ENCODE measurements around the gene IARS1. TPM values are rescaled to one million over a fixed set of nuclear protein-coding genes. Genes with fewer than 3 reads are reported as not detected.

The IARS1 gene
- total and polyA plus RNA-seq, 2 of the 13 experiments (the other 11 are each of a cell fraction or from before 2014, with no cell fraction given): 55.9 to 185 TPM

DNA sequence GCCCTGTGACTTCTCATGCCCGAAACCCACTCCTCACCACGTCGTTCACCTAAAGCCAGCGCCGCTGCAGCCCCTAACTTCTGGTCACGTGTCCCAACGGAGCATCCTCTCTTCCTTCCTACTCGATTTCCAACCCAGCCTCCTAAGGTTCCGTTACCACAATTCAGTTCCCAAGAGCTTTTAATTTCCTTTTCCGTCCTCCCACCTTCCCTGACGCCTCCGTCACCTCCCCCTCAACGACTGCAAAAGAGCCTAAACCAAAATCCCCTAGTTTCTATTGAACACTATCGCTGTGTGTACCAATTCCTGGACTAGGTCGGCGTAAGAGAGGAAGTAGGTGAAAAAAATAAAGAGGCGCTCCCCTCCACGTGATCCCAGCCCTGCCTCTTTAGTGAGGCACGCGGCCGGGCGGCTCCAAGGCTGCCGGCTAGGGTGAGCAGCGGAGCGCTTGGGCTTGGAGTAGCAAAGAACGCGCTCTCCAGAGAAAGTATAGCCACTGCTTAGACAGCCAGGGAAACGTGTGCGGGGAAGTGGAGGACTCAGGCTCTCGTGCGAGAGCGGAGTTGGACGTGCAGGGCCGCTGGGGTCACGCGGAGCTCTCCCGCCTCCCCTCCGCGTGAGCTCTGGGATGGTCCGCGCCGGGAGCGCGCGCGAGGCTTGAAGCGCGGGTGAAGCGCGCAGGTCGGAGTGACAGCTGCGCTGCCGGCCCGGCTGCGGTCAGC is 31.9 kb upstream of the IARS1 start, which contains the start of the genes CENPP and NOL8 (continued):
- TF ChIP-seq RERE (CRISPR knock-in tag; IDR thresholded peaks at IDR 0.05; ENCODE audit: low read depth): no peak
- TF ChIP-seq, protein P1, sequence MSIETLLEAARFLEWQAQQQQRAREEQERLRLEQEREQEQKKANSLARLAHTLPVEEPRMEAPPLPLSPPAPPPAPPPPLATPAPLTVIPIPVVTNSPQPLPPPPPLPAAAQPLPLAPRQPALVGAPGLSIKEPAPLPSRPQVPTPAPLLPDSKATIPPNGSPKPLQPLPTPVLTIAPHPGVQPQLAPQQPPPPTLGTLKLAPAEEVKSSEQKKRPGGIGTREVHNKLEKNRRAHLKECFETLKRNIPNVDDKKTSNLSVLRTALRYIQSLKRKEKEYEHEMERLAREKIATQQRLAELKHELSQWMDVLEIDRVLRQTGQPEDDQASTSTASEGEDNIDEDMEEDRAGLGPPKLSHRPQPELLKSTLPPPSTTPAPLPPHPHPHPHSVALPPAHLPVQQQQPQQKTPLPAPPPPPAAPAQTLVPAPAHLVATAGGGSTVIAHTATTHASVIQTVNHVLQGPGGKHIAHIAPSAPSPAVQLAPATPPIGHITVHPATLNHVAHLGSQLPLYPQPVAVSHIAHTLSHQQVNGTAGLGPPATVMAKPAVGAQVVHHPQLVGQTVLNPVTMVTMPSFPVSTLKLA (IDR thresholded peaks at IDR 0.05): peak; percentile 95
- peak; percentile 77; the same call in 1 of the 2 replicates for TF ChIP-seq MEIS1 (CRISPR knock-in tag; IDR thresholded peaks at IDR 0.05; ENCODE audit: borderline replicate concordance)
- peak; percentile 67; the same call in 1 of the 2 replicates for TF ChIP-seq CAMTA2 (CRISPR knock-in tag; IDR thresholded peaks at IDR 0.05; ENCODE audit: borderline replicate concordance)
- peak; percentile 38; the same call in 1 of the 2 replicates for TF ChIP-seq NFYB (CRISPR knock-in tag; IDR thresholded peaks at IDR 0.05)
- TF ChIP-seq MTA1 (CRISPR knock-in tag; IDR thresholded peaks at IDR 0.05; ENCODE audit: borderline replicate concordance): peak; percentile 43; the same call in 1 of the 2 replicates
- peak; percentile 90; the same call in 1 of the 2 replicates for TF ChIP-seq ZFP36L1 (CRISPR knock-in tag; IDR thresholded peaks at IDR 0.05)
- TF ChIP-seq NFE2L2 (IDR thresholded peaks at IDR 0.05; ENCODE audit: low read length): no peak
- TF ChIP-seq ZNF770 (CRISPR knock-in tag; IDR thresholded peaks at IDR 0.05): peak; percentile 14; the same call in 1 of the 2 replicates
- TF ChIP-seq, protein P2, sequence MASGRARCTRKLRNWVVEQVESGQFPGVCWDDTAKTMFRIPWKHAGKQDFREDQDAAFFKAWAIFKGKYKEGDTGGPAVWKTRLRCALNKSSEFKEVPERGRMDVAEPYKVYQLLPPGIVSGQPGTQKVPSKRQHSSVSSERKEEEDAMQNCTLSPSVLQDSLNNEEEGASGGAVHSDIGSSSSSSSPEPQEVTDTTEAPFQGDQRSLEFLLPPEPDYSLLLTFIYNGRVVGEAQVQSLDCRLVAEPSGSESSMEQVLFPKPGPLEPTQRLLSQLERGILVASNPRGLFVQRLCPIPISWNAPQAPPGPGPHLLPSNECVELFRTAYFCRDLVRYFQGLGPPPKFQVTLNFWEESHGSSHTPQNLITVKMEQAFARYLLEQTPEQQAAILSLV (CRISPR knock-in tag; IDR thresholded peaks at IDR 0.05; ENCODE audit: borderline replicate concordance): peak; percentile 25
- TF ChIP-seq ZC3H13 (CRISPR knock-in tag; IDR thresholded peaks at IDR 0.05): 0 out of 2 replicates have a peak, but pooled peaks have one; percentile 11
- TF ChIP-seq ZNF607 (CRISPR knock-in tag; IDR thresholded peaks at IDR 0.05; ENCODE audit: borderline replicate concordance): no peak; the same call in 1 of the 2 replicates
- peak; percentile 47; the same call in 1 of the 2 replicates for TF ChIP-seq ZNF777 (CRISPR knock-in tag; IDR thresholded peaks at IDR 0.05)
- TF ChIP-seq, protein P3, sequence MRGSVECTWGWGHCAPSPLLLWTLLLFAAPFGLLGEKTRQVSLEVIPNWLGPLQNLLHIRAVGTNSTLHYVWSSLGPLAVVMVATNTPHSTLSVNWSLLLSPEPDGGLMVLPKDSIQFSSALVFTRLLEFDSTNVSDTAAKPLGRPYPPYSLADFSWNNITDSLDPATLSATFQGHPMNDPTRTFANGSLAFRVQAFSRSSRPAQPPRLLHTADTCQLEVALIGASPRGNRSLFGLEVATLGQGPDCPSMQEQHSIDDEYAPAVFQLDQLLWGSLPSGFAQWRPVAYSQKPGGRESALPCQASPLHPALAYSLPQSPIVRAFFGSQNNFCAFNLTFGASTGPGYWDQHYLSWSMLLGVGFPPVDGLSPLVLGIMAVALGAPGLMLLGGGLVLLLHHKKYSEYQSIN (CRISPR knock-in tag; IDR thresholded peaks at IDR 0.05; ENCODE audit: borderline replicate concordance): no peak
- no peak for TF ChIP-seq ARID2 (CRISPR knock-in tag; IDR thresholded peaks at IDR 0.05; ENCODE audit: borderline replicate concordance)
